Lower leg skin (tissue), 4 donors: Measurements from ENCODE around the gene TBX10. TPM values are rescaled to one million over a fixed set of nuclear protein-coding genes. Genes with fewer than 3 reads are reported as not detected.

Experiments
- DNase-seq, 2 donors: peaks; one replicate each; pipeline ENCODE4 v3.0.0-alpha.2; 2019; ENCODE audit warnings: low spot score in 2 of 2
- H3K4me3 ChIP-seq: fragments of 200-600 bp; sonication (generic); 2 replicates; pipeline ENCODE4 v1.5.1; 2017; ENCODE audit warnings: mild to moderate bottlenecking, low read depth; ENCODE audit not compliant: poor library complexity, severe bottlenecking
- CTCF ChIP-seq, 3 donors: fragments of 450-650 bp; IDR thresholded peaks; one replicate each; pipeline ENCODE4 v1.5.1; 2016; ENCODE audit warnings: antibody characterized with exemption in 3 of 3, mild to moderate bottlenecking in 3 of 3, moderate library complexity in 2 of 3
- POLR2A ChIP-seq, 2 donors: fragments of 450-650 bp; IDR thresholded peaks; one replicate each; pipeline ENCODE4 v1.6.1; 2016 to 2017; ENCODE audit warnings: antibody characterized with exemption in 2 of 2, mild to moderate bottlenecking in 1 of 2, moderate library complexity in 1 of 2
- WGBS, 2 donors: methylation state at CpG; one replicate each; pipeline ENCODE4 v1.1.5; 2018; 5-methylcytosine and 5-hydroxymethylcytosine counted together
- intact Hi-C: fragments of 100-400 bp; cut with DNase I; formaldehyde crosslinking; loops from one replicate; pipeline ENCODE4 v1.15.0; 2023; ENCODE audit warnings: low total_unique reads
- total RNA-seq, 4 donors: library from RNA; depleted of rRNA; stranded (reverse); fragments of >200 nt; gene quantifications; one replicate each; pipeline ENCODE4 v1.1.0, GENCODE V29; 2016

Gene TBX10
- total RNA-seq, 4 donors from 2014 or later = not detected

- DNase-seq = peak in 1 of 2 donors; percentile 82
- WGBS, 2 donors = 75 to 77% methylated on average over 22 to 24 of the region's 24 CpGs
- H3K4me3 ChIP-seq = no peak overlapping the region
- no peak for TF ChIP-seq CTCF (IDR thresholded peaks at IDR 0.05)
- TF ChIP-seq POLR2A (IDR thresholded peaks at IDR 0.05) = no peak
- intact Hi-C loops = no loop called here
Observed at GRCh38 chr11:67665541-67666302, 26.2 kb upstream of the TBX10 start.

- DNase-seq = peak in 1 of 2 donors; percentile 67
- no peak overlapping the region for H3K4me3 ChIP-seq
- intact Hi-C loops = no loop called here
- 88 to 89% methylated on average over 31 of the region's 33 CpGs for WGBS, 2 donors
- TF ChIP-seq POLR2A (IDR thresholded peaks at IDR 0.05) = no peak
- TF ChIP-seq CTCF (IDR thresholded peaks at IDR 0.05) = no peak
Observed at GRCh38 chr11:67664696-67665540, 25.4 kb upstream of the TBX10 start.

GRCh38 chr11:67664213-67664585, 24.6 kb upstream of the TBX10 start:
- no peak for TF ChIP-seq CTCF (IDR thresholded peaks at IDR 0.05)
- TF ChIP-seq POLR2A (IDR thresholded peaks at IDR 0.05) = no peak
- 91 to 93% methylated on average over 13 to 16 of the region's 16 CpGs for WGBS, 2 donors
- H3K4me3 ChIP-seq = no peak overlapping the region
- no peak for DNase-seq
- intact Hi-C loops = no loop called here

- intact Hi-C loops = no loop called here
- no peak for TF ChIP-seq CTCF (IDR thresholded peaks at IDR 0.05)
- TF ChIP-seq POLR2A (IDR thresholded peaks at IDR 0.05) = no peak
- no peak overlapping the region for H3K4me3 ChIP-seq
- peak in 1 of 2 donors; percentile 72 for DNase-seq
- WGBS, 2 donors = 94 to 96% methylated on average over 21 of the region's 22 CpGs
Observed at GRCh38 chr11:67663532-67664212, 24.1 kb upstream of the TBX10 start.

GRCh38 chr11:67662835-67663531, 23.4 kb upstream of the TBX10 start:
- no peak for TF ChIP-seq POLR2A (IDR thresholded peaks at IDR 0.05)
- no peak for TF ChIP-seq CTCF (IDR thresholded peaks at IDR 0.05)
- intact Hi-C loops = no loop called here
- no peak overlapping the region for H3K4me3 ChIP-seq
- peak in 1 of 2 donors; percentile 78 for DNase-seq
- WGBS, 2 donors = 89 to 92% methylated on average over 14 to 19 of the region's 19 CpGs
